Measurements from ENCODE around the gene ZNF503. TPM values are rescaled to one million over a fixed set of nuclear protein-coding genes. Genes with fewer than 3 reads are reported as not detected.
A peak's percentile ranks its signal among the peaks of the same experiment; 100 is the strongest.

ZNF503 gene
- total and polyA plus RNA-seq, 2 of the 8 experiments (the other 6 are each of a cell fraction or from before 2014, with no cell fraction given), result 0.03 to 0.13 TPM

GRCh38 chr10:75398692-75399460 lies 2.7 kb downstream of the ZNF503 start (continued):
- TF ChIP-seq, protein P1, sequence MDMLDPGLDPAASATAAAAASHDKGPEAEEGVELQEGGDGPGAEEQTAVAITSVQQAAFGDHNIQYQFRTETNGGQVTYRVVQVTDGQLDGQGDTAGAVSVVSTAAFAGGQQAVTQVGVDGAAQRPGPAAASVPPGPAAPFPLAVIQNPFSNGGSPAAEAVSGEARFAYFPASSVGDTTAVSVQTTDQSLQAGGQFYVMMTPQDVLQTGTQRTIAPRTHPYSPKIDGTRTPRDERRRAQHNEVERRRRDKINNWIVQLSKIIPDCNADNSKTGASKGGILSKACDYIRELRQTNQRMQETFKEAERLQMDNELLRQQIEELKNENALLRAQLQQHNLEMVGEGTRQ (IDR thresholded peaks at IDR 0.05; ENCODE audit: low read length), result no peak
- TF ChIP-seq NANOG (IDR thresholded peaks at IDR 0.05; ENCODE audit: insufficient read depth, low read depth, low read length, poor library complexity, severe bottlenecking), result no peak
- no peak for TF ChIP-seq ATF2 (IDR thresholded peaks at IDR 0.05; ENCODE audit: low read length)
- no peak for TF ChIP-seq CHD2 (IDR thresholded peaks at IDR 0.05; ENCODE audit: low read length)
- peak; percentile 96 for TF ChIP-seq RNF2 (IDR thresholded peaks at IDR 0.05; ENCODE audit: borderline replicate concordance, low read depth, low read length, missing control alignments, poor library complexity, severe bottlenecking)
- TF ChIP-seq SP2 (IDR thresholded peaks at IDR 0.05; ENCODE audit: low read length), result no peak
- TF ChIP-seq BRCA1 (IDR thresholded peaks at IDR 0.05; ENCODE audit: low read depth, low read length), result no peak
- no peak for TF ChIP-seq BACH1 (IDR thresholded peaks at IDR 0.05; ENCODE audit: low read length)
- no peak for TF ChIP-seq KDM1A (IDR thresholded peaks at IDR 0.05; ENCODE audit: borderline replicate concordance, low read length)
- TF ChIP-seq RFX5 (IDR thresholded peaks at IDR 0.05; ENCODE audit: borderline replicate concordance, low read depth, low read length), result no peak
- TF ChIP-seq RXRA (IDR thresholded peaks at IDR 0.05; ENCODE audit: insufficient read depth, low read depth, low read length), result no peak
- TF ChIP-seq TAF1 (IDR thresholded peaks at IDR 0.05; ENCODE audit: low read depth, low read length), result no peak
- TF ChIP-seq SIX5 (IDR thresholded peaks at IDR 0.05; ENCODE audit: low read depth, low read length), result no peak
- no peak for TF ChIP-seq RAD21 (IDR thresholded peaks at IDR 0.05 in 1 of 2, conservative IDR thresholded peaks at IDR 0.05 in 1 of 2; ENCODE audit: low read depth in 2 of 2, low read length in 2 of 2)
- TF ChIP-seq CEBPB (IDR thresholded peaks at IDR 0.05; ENCODE audit: low read depth, low read length), result no peak
- TF ChIP-seq E2F6 (IDR thresholded peaks at IDR 0.05), result 0 out of 2 replicates have a peak, but pooled peaks have one; percentile 31
- 0 out of 2 replicates have a peak, but pooled peaks have one; percentile 38 for TF ChIP-seq RBBP5 (IDR thresholded peaks at IDR 0.05; ENCODE audit: borderline replicate concordance, low read depth, low read length)
- TF ChIP-seq POU5F1 (IDR thresholded peaks at IDR 0.05; ENCODE audit: low read depth, low read length), result no peak
- TF ChIP-seq SIN3A (conservative IDR thresholded peaks at IDR 0.05 in 1 of 2, IDR thresholded peaks at IDR 0.05 in 1 of 2; ENCODE audit: low read depth in 1 of 2, low read length in 2 of 2), result no peak
- TF ChIP-seq GTF2F1 (IDR thresholded peaks at IDR 0.05; ENCODE audit: borderline replicate concordance, low read depth, low read length), result no peak
